IMR-90 (cell line): ENCODE results near the gene SPATA25. TPM values are rescaled to one million over a fixed set of nuclear protein-coding genes. Genes with fewer than 3 reads are reported as not detected.

Source experiments
- ATAC-seq: fragments of 200-7000 bp; cut with Tn5 transposase; 2 replicates; pipeline ENCODE4 v1.9.1; 2020; ENCODE audit warnings: low read depth, mild to moderate bottlenecking, moderate library complexity
- BruUV-seq: library from RNA; stranded (reverse); fragments of 400-500 nt; replicated peaks from 2 replicates; lab custom pipeline; 2021; lab: Mats Ljungman, UMichigan
- CTCF ChIA-PET: fragments of 300-600 bp; formaldehyde crosslinking; extraction: SDS; loops from one replicate; lab custom pipeline; 2021; ENCODE audit warnings: antibody characterized with exemption; lab: Yijun Ruan, JAX
- POLR2A ChIA-PET: fragments of 300-600 bp; sonication (Branson Sonifier 250); formaldehyde crosslinking; loops from one replicate; lab custom pipeline; 2022; ENCODE audit warnings: antibody characterized with exemption; ENCODE audit not compliant: unreplicated experiment; lab: Charles Lee
- DNase-seq: peaks from one replicate; pipeline ENCODE4 v3.0.0; 2013
- H2AFZ ChIP-seq: replicated peaks from 2 replicates; pipeline ENCODE3; 2013; ENCODE audit warnings: low read length, mild to moderate bottlenecking; ENCODE audit not compliant: poor library complexity
- H2AK5ac ChIP-seq: 2 replicates; pipeline ENCODE4 v1.6.1; 2013; ENCODE audit warnings: low read depth, low read length, inconsistent platforms
- H2AK9ac ChIP-seq: replicated peaks from 2 replicates; pipeline ENCODE3; 2013; ENCODE audit warnings: mild to moderate bottlenecking, low read depth, low read length, moderate library complexity; ENCODE audit not compliant: poor library complexity
- H2BK120ac ChIP-seq: 2 replicates; pipeline ENCODE4 v1.6.1; 2013; ENCODE audit warnings: low read depth, low read length, inconsistent platforms
- H2BK15ac ChIP-seq: 3 replicates; pipeline ENCODE4 v1.6.1; 2013; ENCODE audit warnings: low read depth, low read length, inconsistent platforms
- H2BK20ac ChIP-seq: 2 replicates; pipeline ENCODE4 v1.6.1; 2013; ENCODE audit warnings: low read depth, mild to moderate bottlenecking, inconsistent platforms, low read length, moderate library complexity
- H2BK5ac ChIP-seq: 2 replicates; pipeline ENCODE4 v1.6.1; 2013; ENCODE audit warnings: mild to moderate bottlenecking, low read depth, low read length, inconsistent platforms; ENCODE audit not compliant: poor library complexity, severe bottlenecking
- H3K14ac ChIP-seq: replicated peaks from 2 replicates; pipeline ENCODE4 v1.6.1; 2013; ENCODE audit warnings: low read depth, low read length, inconsistent platforms
- H3K18ac ChIP-seq: 2 replicates; pipeline ENCODE4 v1.6.1; 2013; ENCODE audit warnings: low read depth, low read length, control low read depth
- H3K23ac ChIP-seq: 2 replicates; pipeline ENCODE4 v1.6.1; 2013; ENCODE audit warnings: low read depth, low read length, inconsistent platforms
- H3K27ac ChIP-seq: 2 replicates; pipeline ENCODE4 v1.5.1; 2013; ENCODE audit warnings: mild to moderate bottlenecking, control low read depth, low read length; ENCODE audit not compliant: insufficient read depth
- H3K27me3 ChIP-seq: 2 replicates; pipeline ENCODE4 v1.6.1; 2013; ENCODE audit warnings: low read length; ENCODE audit not compliant: control insufficient read depth, insufficient read depth
- H3K36me3 ChIP-seq: 2 replicates; pipeline ENCODE4 v1.6.1; 2013; ENCODE audit warnings: low read length, mixed read lengths; ENCODE audit not compliant: control insufficient read depth, insufficient read depth
- H3K4ac ChIP-seq: 2 replicates; pipeline ENCODE4 v1.6.1; 2013; ENCODE audit warnings: low read depth, low read length, inconsistent platforms
- H3K4me1 ChIP-seq: 2 replicates; pipeline ENCODE4 v1.6.1; 2013; ENCODE audit warnings: low read length, mixed read lengths; ENCODE audit not compliant: control insufficient read depth, insufficient read depth
- H3K4me2 ChIP-seq: 2 replicates; pipeline ENCODE4 v1.6.1; 2013; ENCODE audit warnings: low read depth, mild to moderate bottlenecking, control low read depth, low read length, moderate library complexity
- H3K4me3 ChIP-seq: 2 replicates; pipeline ENCODE4 v1.5.1; 2013; ENCODE audit warnings: low read depth, mild to moderate bottlenecking, control low read depth, low read length, moderate library complexity; ENCODE audit not compliant: insufficient read depth
- H3K56ac ChIP-seq: 2 replicates; pipeline ENCODE4 v1.6.1; 2013; ENCODE audit warnings: low read length, inconsistent platforms; ENCODE audit not compliant: insufficient read depth; ENCODE audit errors: extremely low read depth
- H3K79me1 ChIP-seq, 2 experiments: 2 replicates each; pipeline ENCODE4 v1.6.1; 2013; ENCODE audit warnings: low read length in 2 of 2, inconsistent platforms in 1 of 2, low read depth in 1 of 2
- H3K9ac ChIP-seq: 2 replicates; pipeline ENCODE4 v1.6.1; 2013; ENCODE audit warnings: low read depth, low read length, control low read depth
- H3K9me1 ChIP-seq: 2 replicates; pipeline ENCODE4 v1.6.1; 2013; ENCODE audit warnings: low read length, inconsistent platforms; ENCODE audit not compliant: insufficient read depth
- H3K9me3 ChIP-seq: 2 replicates; pipeline ENCODE4 v1.6.1; 2013; ENCODE audit warnings: low read length; ENCODE audit not compliant: control insufficient read depth, insufficient read depth
- H4K20me1 ChIP-seq: 2 replicates; pipeline ENCODE4 v1.6.1; 2013; ENCODE audit warnings: low read length, inconsistent platforms; ENCODE audit not compliant: insufficient read depth
- H4K5ac ChIP-seq: 2 replicates; pipeline ENCODE4 v1.6.1; 2013; ENCODE audit warnings: mild to moderate bottlenecking, low read depth, low read length, control low read depth
- H4K8ac ChIP-seq, 2 experiments: 2 replicates each; pipeline ENCODE4 v1.6.1; 2013; ENCODE audit warnings: low read depth in 2 of 2, low read length in 2 of 2, control low read depth in 1 of 2, inconsistent platforms in 1 of 2
- H4K91ac ChIP-seq: 2 replicates; pipeline ENCODE4 v1.6.1; 2013; ENCODE audit warnings: low read depth, low read length, inconsistent platforms; ENCODE audit not compliant: insufficient read depth
- MAFK ChIP-seq: IDR thresholded peaks from 2 replicates; pipeline ENCODE4 v1.6.1; 2012; ENCODE audit warnings: low read depth, low read length, improper control_type of control experiment
- NFE2L2 ChIP-seq: fragments of 150-350 bp; IDR thresholded peaks from 2 replicates; pipeline ENCODE4 v1.6.1; 2016; ENCODE audit warnings: low read depth, mild to moderate bottlenecking, low read length
- POLR2A ChIP-seq: IDR thresholded peaks from 2 replicates; pipeline ENCODE4 v1.6.1; 2012; ENCODE audit warnings: mild to moderate bottlenecking, low read depth, low read length
- SMC3 ChIP-seq: fragments of 150-350 bp; IDR thresholded peaks from 2 replicates; pipeline ENCODE4 v1.6.1; 2016; ENCODE audit warnings: low read depth, mild to moderate bottlenecking, antibody characterized with exemption, low read length, moderate library complexity
- WGBS, 2 experiments: methylation state at CpG; one replicate each; pipeline versions ENCODE4 v1.1.5 to v1.1.7; 2013; ENCODE audit warnings: missing lambda C conversion rate in 2 of 2; ENCODE audit not compliant: insufficient read length in 1 of 2; ENCODE audit errors: extremely low coverage in 2 of 2; 5-methylcytosine and 5-hydroxymethylcytosine counted together
- dilution Hi-C: fragments of 300-500 bp; cut with HindIII; formaldehyde crosslinking; loops from one replicate; pipeline ENCODE4 v1.14.3; 2018; ENCODE audit warnings: low sequenced_read_pairs; ENCODE audit not compliant: unreplicated experiment
- in situ Hi-C: fragments of 300-500 bp; cut with MboI; formaldehyde crosslinking; loops from 3 replicates; pipeline ENCODE4 v1.14.3; 2019; ENCODE audit warnings: low sequenced_read_pairs, inconsistent platforms, mixed read lengths
- intact Hi-C: fragments of 100-400 bp; cut with micrococcal nuclease; formaldehyde crosslinking; loops from 2 replicates; pipeline ENCODE4 v1.10.0; 2022
- polyA plus RNA-seq, 3 experiments: library from polyadenylated mRNA; depleted of rRNA; stranded (reverse); fragments of >200 nt; gene quantifications; 2 replicates each; pipeline ENCODE4 v1.2.3, GENCODE V29; 2012; ENCODE audit warnings: low replicate concordance in 1 of 3
- total RNA-seq: library from RNA; depleted of rRNA; stranded (reverse); fragments of >200 nt; gene quantifications from 2 replicates; pipeline ENCODE4 v1.2.3, GENCODE V29; 2012

Gene SPATA25
- total and polyA plus RNA-seq, 2 of the 4 experiments (the other 2 are of a cell fraction), result 0.18 to 0.36 TPM

DNA sequence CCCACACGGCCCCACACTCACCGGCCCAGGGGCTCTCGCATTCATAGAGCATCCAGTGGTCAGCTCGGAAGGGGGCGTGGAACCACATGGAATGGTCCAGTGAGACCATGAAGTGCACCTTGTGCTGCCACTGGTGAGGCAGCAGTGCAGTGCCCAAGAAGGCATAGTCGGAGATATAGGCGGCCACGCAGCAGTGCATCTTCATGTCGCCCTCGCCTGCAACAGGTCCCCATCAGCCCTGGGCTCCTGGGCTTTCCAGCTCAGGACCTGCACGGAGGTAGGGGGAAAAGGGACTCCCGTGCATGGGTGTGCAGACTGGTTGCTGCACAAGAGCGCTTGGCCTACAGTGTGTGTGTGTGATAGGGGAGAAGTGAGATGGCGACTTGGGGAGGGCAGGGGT, 43.9 kb downstream of the SPATA25 start:
- H3K36me3 ChIP-seq, result peaks cover 63% of the 10 kb centered on the region

More for the DNA sequence above, 43.9 kb downstream of the SPATA25 start:
- TF ChIP-seq MAFK, result no peak
- TF ChIP-seq POLR2A, result no peak
- no peak for TF ChIP-seq SMC3
- no peak for TF ChIP-seq NFE2L2
- POLR2A ChIA-PET, result no interaction called here
- H2BK120ac ChIP-seq, result no peak overlapping the region
- BruUV-seq, result no TSS peak
- no peak overlapping the region for H2BK15ac ChIP-seq
- peaks cover 14% of the 10 kb centered on the region for H3K9me1 ChIP-seq
- CTCF ChIA-PET, result no interaction called here
- no peak overlapping the region for H4K91ac ChIP-seq
- no peaks in the 10 kb centered on the region for H3K9me3 ChIP-seq
- DNase-seq (no peak), ATAC-seq (no peak)
- H2AFZ ChIP-seq, result peak overlapping the region; percentile 43
- 95% methylated on average over 6 of the region's 14 CpGs; no CpG with 5 or more reads in 1 of the 2 experiments for WGBS, 2 experiments
- in situ Hi-C loops (no loop called here), dilution Hi-C loops (no loop called here), intact Hi-C loops (no loop called here)
- H3K14ac ChIP-seq, result no peak overlapping the region
- H2BK5ac ChIP-seq, result no peak overlapping the region
- peaks cover 5% of the 10 kb centered on the region for H4K20me1 ChIP-seq
- no peak overlapping the region for H2AK5ac ChIP-seq
- H2AK9ac ChIP-seq, result no peak overlapping the region
- H3K56ac ChIP-seq, result no peak overlapping the region
- no peak overlapping the region for H3K4me2 ChIP-seq
- H3K9ac ChIP-seq, result no peak overlapping the region
- H4K5ac ChIP-seq, result no peak overlapping the region
- H3K27me3 ChIP-seq, result no peaks in the 10 kb centered on the region
- H3K4ac ChIP-seq, result no peak overlapping the region
- H4K8ac ChIP-seq, result no peak overlapping the region
- no peak overlapping the region for H2BK20ac ChIP-seq
- H3K18ac ChIP-seq, result no peak overlapping the region
- H3K4me3 ChIP-seq, result no peak overlapping the region
- no peaks in the 10 kb centered on the region for H3K4me1 ChIP-seq
- H3K23ac ChIP-seq, result no peak overlapping the region
- no peak overlapping the region for H3K27ac ChIP-seq
- peaks cover 11 to 27% of the 10 kb centered on the region in 2 experiments; a peak in 2 of 4 replicates for H3K79me1 ChIP-seq
